Gastrocnemius medialis (tissue), 4 donors: ENCODE measurements around the gene ARL3.

ENCODE experiments used
- CTCF ChIP-seq, 5 experiments: fragments of 450-650 bp in 3 of 5; fragments of 200-600 bp in 2 of 5; sonication (generic) in 2 of 5; IDR thresholded peaks in 4 of 5; conservative IDR thresholded peaks in 1 of 5; 1 replicate in 4 of 5; 2 replicates in 1 of 5; pipeline ENCODE4 v1.5.1; 2016 to 2019; ENCODE audit warnings: antibody characterized with exemption in 5 of 5, mild to moderate bottlenecking in 3 of 5, moderate library complexity in 3 of 5
- POLR2A ChIP-seq, 2 donors: fragments of 450-650 bp; IDR thresholded peaks; one replicate each; pipeline ENCODE4 v1.6.1; 2017; ENCODE audit warnings: antibody characterized with exemption in 2 of 2, mild to moderate bottlenecking in 2 of 2, moderate library complexity in 2 of 2

GRCh38 chr10:102757323-102757722 is 43.1 kb upstream of the ARL3 start:
- TF ChIP-seq CTCF (IDR thresholded peaks at IDR 0.05 in 4 of 5, conservative IDR thresholded peaks at IDR 0.05 in 1 of 5) (no peak), POLR2A (IDR thresholded peaks at IDR 0.05) (no peak)
